Skeletal muscle tissue (tissue), 4 donors: ENCODE measurements around the gene GGT6. TPM values are rescaled to one million over a fixed set of nuclear protein-coding genes. Genes with fewer than 3 reads are reported as not detected.

Experiments
- H3K27ac ChIP-seq: one replicate; pipeline ENCODE4 v1.7.0; 2013; ENCODE audit warnings: mild to moderate bottlenecking, low read depth, low read length, inconsistent platforms
- H3K27me3 ChIP-seq, 3 donors: one replicate each; pipeline ENCODE4 v1.7.0; 2013; ENCODE audit warnings: low read length in 3 of 3; ENCODE audit not compliant: control insufficient read depth in 3 of 3, insufficient read depth in 3 of 3
- H3K36me3 ChIP-seq, 3 donors: one replicate each; pipeline ENCODE4 v1.7.0; 2013; ENCODE audit warnings: low read length in 3 of 3; ENCODE audit not compliant: control insufficient read depth in 3 of 3, insufficient read depth in 3 of 3
- H3K4me1 ChIP-seq, 3 donors: one replicate each; pipeline ENCODE4 v1.7.0; 2013; ENCODE audit warnings: low read length in 3 of 3, mild to moderate bottlenecking in 3 of 3; ENCODE audit not compliant: control insufficient read depth in 3 of 3, insufficient read depth in 3 of 3
- H3K4me3 ChIP-seq, 3 donors: one replicate each; pipeline ENCODE4 v1.7.0; 2013; ENCODE audit warnings: low read length in 3 of 3
- H3K9ac ChIP-seq, 3 donors: one replicate each; pipeline ENCODE4 v1.7.0; 2013; ENCODE audit warnings: low read length in 3 of 3, mild to moderate bottlenecking in 3 of 3, moderate library complexity in 2 of 3, low read depth in 1 of 3
- H3K9me3 ChIP-seq, 3 donors: one replicate each; pipeline ENCODE4 v1.7.0; 2013; ENCODE audit warnings: low read length in 3 of 3; ENCODE audit not compliant: control insufficient read depth in 3 of 3
- total RNA-seq: library from RNA; depleted of rRNA; stranded (reverse); fragments of >200 nt; gene quantifications from one replicate; pipeline ENCODE4 v1.2.3, GENCODE V29; 2014
- donor health status: Osteomylitis.

Gene GGT6
- total RNA-seq, 1 donor from 2014 or later: not detected

- peak overlapping the region; percentile 91 for H3K27ac ChIP-seq
- H3K4me3 ChIP-seq: peak overlapping the region; percentile 82 to 85 (median 83)
These were observed 25.7 kb upstream of the GGT6 start for GRCh38 chr17:4586043-4586442.

GRCh38 chr17:4585638-4585994 is 25.2 kb upstream of the GGT6 start:
- H3K9me3 ChIP-seq: no peaks in the 10 kb centered on the region
- peaks cover 49 to 73% (median 65%) of the 10 kb centered on the region in 3 donors for H3K4me1 ChIP-seq
- H3K27me3 ChIP-seq: peaks cover 0 to 27% (median 10%) of the 10 kb centered on the region in 3 donors
- H3K9ac ChIP-seq: peak overlapping the region; percentile 76 to 94 (median 86)
- no peaks in the 10 kb centered on the region for H3K36me3 ChIP-seq
- H3K4me3 ChIP-seq: peak overlapping the region; percentile 82 to 85 (median 83)
- H3K27ac ChIP-seq: peak overlapping the region; percentile 91

More at GRCh38 chr17:4586043-4586442, 25.7 kb upstream of the GGT6 start:
- Histone ChIP-seq H3K9me3 (no peaks in the 10 kb centered on the region), H3K36me3 (no peaks in the 10 kb centered on the region), H3K27me3 (peaks cover 0 to 27% (median 10%) of the 10 kb centered on the region in 3 donors), H3K9ac (peak overlapping the region; percentile 76 to 94 (median 86)), H3K4me1 (peaks cover 53 to 77% (median 70%) of the 10 kb centered on the region in 3 donors)

GRCh38 chr17:4584917-4585637 is 24.7 kb upstream of the GGT6 start:
- Histone ChIP-seq H3K36me3 (no peaks in the 10 kb centered on the region), H3K4me1 (peaks cover 44 to 68% (median 60%) of the 10 kb centered on the region in 3 donors), H3K9me3 (no peaks in the 10 kb centered on the region), H3K9ac (peak overlapping the region; percentile 76 to 94 (median 86)), H3K27ac (peak overlapping the region; percentile 91), H3K4me3 (peak overlapping the region; percentile 82 to 85 (median 83)), H3K27me3 (peaks cover 0 to 29% (median 10%) of the 10 kb centered on the region in 3 donors)

- Histone ChIP-seq H3K9me3 (no peaks in the 10 kb centered on the region), H3K4me3 (peak within 1 kb of the TSS; percentile 82 to 85 (median 83)), H3K4me1 (peaks cover 41 to 65% (median 57%) of the 10 kb centered on the region in 3 donors), H3K9ac (peak within 1 kb of the TSS; percentile 91 to 94 (median 91)), H3K27ac (peak within 1 kb of the TSS; percentile 91), H3K27me3 (peaks cover 0 to 32% (median 10%) of the 10 kb centered on the region in 3 donors), H3K36me3 (no peaks in the 10 kb centered on the region)
These were observed 23.9 kb upstream of the GGT6 start, which contains the start of gene SMTNL2 for GRCh38 chr17:4584101-4584916. TSS of gene SMTNL2 (plus strand) at chr17:4584529. CDS start at chr17:4584606, 77 bp downstream.

- peaks cover 0 to 32% (median 10%) of the 10 kb centered on the region in 3 donors for H3K27me3 ChIP-seq
- H3K36me3 ChIP-seq: no peaks in the 10 kb centered on the region
- H3K27ac ChIP-seq: peak overlapping the region; percentile 91
- H3K9me3 ChIP-seq: no peaks in the 10 kb centered on the region
- H3K4me3 ChIP-seq: peak overlapping the region; percentile 67 to 85 (median 83)
- peak overlapping the region; percentile 91 to 94 (median 91) for H3K9ac ChIP-seq
- peaks cover 35 to 59% (median 52%) of the 10 kb centered on the region in 3 donors for H3K4me1 ChIP-seq
These were observed 23.4 kb upstream of the GGT6 start for GRCh38 chr17:4583782-4584100.

GRCh38 chr17:4583206-4583605 is 22.8 kb upstream of the GGT6 start:
- Histone ChIP-seq H3K4me1 (peaks cover 30 to 54% (median 48%) of the 10 kb centered on the region in 3 donors), H3K27me3 (peaks cover 0 to 32% (median 10%) of the 10 kb centered on the region in 3 donors), H3K4me3 (peak overlapping the region in 2 of 3 donors; percentile 67 to 85), H3K9ac (peak overlapping the region; percentile 68 to 94 (median 91)), H3K9me3 (no peaks in the 10 kb centered on the region), H3K36me3 (no peaks in the 10 kb centered on the region), H3K27ac (peak overlapping the region; percentile 91)

- no peaks in the 10 kb centered on the region for H3K36me3 ChIP-seq
- no peak overlapping the region for H3K27ac ChIP-seq
- H3K9me3 ChIP-seq: no peaks in the 10 kb centered on the region
- peaks cover 0 to 32% (median 10%) of the 10 kb centered on the region in 3 donors for H3K27me3 ChIP-seq
- no peak overlapping the region for H3K9ac ChIP-seq
- no peak overlapping the region for H3K4me3 ChIP-seq
- peaks cover 25 to 49% (median 43%) of the 10 kb centered on the region in 3 donors for H3K4me1 ChIP-seq
These were observed 22.3 kb upstream of the GGT6 start for GRCh38 chr17:4582691-4583090.

- Histone ChIP-seq H3K9me3 (no peaks in the 10 kb centered on the region), H3K9ac (no peak overlapping the region), H3K4me1 (peaks cover 19 to 43% (median 42%) of the 10 kb centered on the region in 3 donors), H3K4me3 (no peak overlapping the region), H3K27me3 (peaks cover 0 to 32% (median 10%) of the 10 kb centered on the region in 3 donors), H3K36me3 (no peaks in the 10 kb centered on the region), H3K27ac (no peak overlapping the region)
These were observed 21.7 kb upstream of the GGT6 start for GRCh38 chr17:4582101-4582501.

- peaks cover 15 to 42% (median 41%) of the 10 kb centered on the region in 3 donors for H3K4me1 ChIP-seq
- no peak overlapping the region for H3K27ac ChIP-seq
- no peak overlapping the region for H3K9ac ChIP-seq
- H3K4me3 ChIP-seq: no peak overlapping the region
- no peaks in the 10 kb centered on the region for H3K9me3 ChIP-seq
- peaks cover 0 to 30% (median 10%) of the 10 kb centered on the region in 3 donors for H3K27me3 ChIP-seq
- H3K36me3 ChIP-seq: no peaks in the 10 kb centered on the region
These were observed 19.9 kb upstream of the GGT6 start for GRCh38 chr17:4580291-4580690.
